A375 (cell line): ENCODE measurements around the gene CCL26. TPM values are rescaled to one million over a fixed set of nuclear protein-coding genes. Genes with fewer than 3 reads are reported as not detected.

Experiments used
- total RNA-seq: library from RNA; depleted of rRNA; stranded (reverse); fragments of >200 nt; shearing (Covaris generic); gene quantifications from 2 replicates; pipeline ENCODE4 v1.2.3, GENCODE V29; 2014; rRNA removed

Gene CCL26
- 0.57 and 0.88 TPM in 2 replicates for total RNA-seq

GRCh38 chr7:75772081-75773077 is at the start of gene CCL26:
Gene CCL26 (minus strand): TSS chr7:75772211. CDS start chr7:75772176, 35 bp downstream.

GRCh38 chr7:75813781-75814236 is 41.8 kb upstream of the CCL26 start, which contains the start of gene CCL24:
Gene CCL24 (minus strand): TSS chr7:75813806. CDS start chr7:75813715, 91 bp downstream.

GRCh38 chr7:75738604-75738974 is 33.4 kb downstream of the CCL26 start, which contains the start of gene HIP1:
Gene HIP1 (minus strand): TSS chr7:75738941. CDS start chr7:75738920, 21 bp downstream.

Other genes with a start within 250 kb of the CCL26 start
- 29.3 and 31.3 TPM in 2 replicates for gene HIP1, start 33.3 kb downstream of the CCL26 start, total RNA-seq
- gene CCL24, start 41.6 kb upstream of the CCL26 start, total RNA-seq, result not detected in 2 replicates
- gene RHBDD2, start 106.8 kb upstream of the CCL26 start, total RNA-seq, result 31.8 and 41.0 TPM in 2 replicates
- 43.3 and 44.0 TPM in 2 replicates for gene POR, start 142.9 kb upstream of the CCL26 start, total RNA-seq
- gene TMEM120A, start 222.4 kb upstream of the CCL26 start, total RNA-seq, result 14.0 and 17.2 TPM in 2 replicates